AG04449 (cell line): ENCODE measurements around the gene TMEM198.
A peak's percentile ranks its signal among the peaks of the same experiment; 100 is the strongest.

Experiments used
- CTCF ChIA-PET: fragments of 350-600 bp; formaldehyde crosslinking; extraction: SDS; loops from one replicate; lab custom pipeline; 2021; ENCODE audit warnings: antibody characterized with exemption; lab: Yijun Ruan, JAX
- POLR2A ChIA-PET: fragments of 400-600, 350-600 bp; formaldehyde crosslinking; extraction: SDS; loops from one replicate; lab custom pipeline; 2020; ENCODE audit warnings: antibody characterized with exemption, inconsistent platforms; lab: Yijun Ruan, JAX
- DNase-seq: peaks from one replicate; pipeline ENCODE4 v3.0.0-alpha.2; 2010; ENCODE audit warnings: low read depth, low spot score
- H3K4me3 ChIP-seq: 2 replicates; pipeline ENCODE4 v1.5.1; 2011; ENCODE audit warnings: low read depth, mild to moderate bottlenecking, control low read depth, low read length
- TF ChIP-seq, protein P1 (sequence below): IDR thresholded peaks from one replicate; pipeline ENCODE4 v1.5.1; 2011; ENCODE audit warnings: mild to moderate bottlenecking, moderate library complexity, low read length, control low read depth, inconsistent platforms; ENCODE audit not compliant: insufficient read depth; ENCODE audit errors: missing control alignments

The TMEM198 gene

DNA sequence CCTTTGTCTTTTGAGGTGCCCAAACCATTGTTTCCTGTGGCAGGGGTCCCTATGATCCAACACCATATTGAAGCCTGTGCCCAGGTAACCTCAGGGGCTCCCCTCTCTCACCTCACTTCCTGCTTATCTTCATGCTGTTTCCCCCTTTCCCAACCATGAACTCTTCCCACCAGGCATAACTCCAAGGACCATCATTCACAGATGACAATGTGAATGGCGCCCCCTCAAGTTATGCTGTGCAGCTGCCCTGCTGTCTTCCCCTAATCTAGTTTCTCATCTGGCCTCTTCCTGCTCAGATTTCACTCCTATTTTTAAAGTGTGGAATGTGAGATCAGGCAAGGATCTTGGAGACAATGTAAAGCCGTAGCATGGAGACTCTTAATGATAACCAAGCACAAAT lies 43.7 kb upstream of the TMEM198 start:
- CTCF ChIA-PET = interaction anchor here (0.7 to 39.0 kb wide), 13 partner anchors 9 to 142 kb away, joined by 3 to 1084 read pairs (median 4); partner anchors contain the start of genes ASIC4 and DNPEP
- TF ChIP-seq, protein P1, sequence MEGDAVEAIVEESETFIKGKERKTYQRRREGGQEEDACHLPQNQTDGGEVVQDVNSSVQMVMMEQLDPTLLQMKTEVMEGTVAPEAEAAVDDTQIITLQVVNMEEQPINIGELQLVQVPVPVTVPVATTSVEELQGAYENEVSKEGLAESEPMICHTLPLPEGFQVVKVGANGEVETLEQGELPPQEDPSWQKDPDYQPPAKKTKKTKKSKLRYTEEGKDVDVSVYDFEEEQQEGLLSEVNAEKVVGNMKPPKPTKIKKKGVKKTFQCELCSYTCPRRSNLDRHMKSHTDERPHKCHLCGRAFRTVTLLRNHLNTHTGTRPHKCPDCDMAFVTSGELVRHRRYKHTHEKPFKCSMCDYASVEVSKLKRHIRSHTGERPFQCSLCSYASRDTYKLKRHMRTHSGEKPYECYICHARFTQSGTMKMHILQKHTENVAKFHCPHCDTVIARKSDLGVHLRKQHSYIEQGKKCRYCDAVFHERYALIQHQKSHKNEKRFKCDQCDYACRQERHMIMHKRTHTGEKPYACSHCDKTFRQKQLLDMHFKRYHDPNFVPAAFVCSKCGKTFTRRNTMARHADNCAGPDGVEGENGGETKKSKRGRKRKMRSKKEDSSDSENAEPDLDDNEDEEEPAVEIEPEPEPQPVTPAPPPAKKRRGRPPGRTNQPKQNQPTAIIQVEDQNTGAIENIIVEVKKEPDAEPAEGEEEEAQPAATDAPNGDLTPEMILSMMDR = peak; percentile 44
- DNase-seq = no peak
- peak overlapping the region; percentile 75 for H3K4me3 ChIP-seq
- POLR2A ChIA-PET = interaction anchor here (0.7 to 3.8 kb wide), 3 partner anchors 9 to 54 kb away, joined by 3 to 28 read pairs (median 22); no protein-coding TSS in a partner anchor

DNA sequence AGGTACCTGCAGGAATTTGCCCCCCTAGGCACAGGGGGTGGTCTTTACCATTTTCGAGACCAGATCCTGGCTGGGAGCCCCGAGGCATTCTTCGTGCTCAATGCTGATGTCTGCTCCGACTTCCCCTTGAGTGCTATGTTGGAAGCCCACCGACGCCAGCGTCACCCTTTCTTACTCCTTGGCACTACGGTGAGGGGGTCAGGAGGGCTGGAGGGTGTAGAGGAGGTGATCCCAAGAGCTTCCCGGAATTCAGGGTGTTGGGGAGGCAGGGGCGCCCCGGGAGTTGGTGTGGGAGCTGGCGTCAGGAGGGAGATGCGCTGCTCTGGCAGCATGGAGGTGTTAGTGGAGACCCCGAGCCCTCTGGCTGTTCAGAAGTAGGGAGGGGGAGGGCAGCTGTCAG lies 42.0 kb upstream of the TMEM198 start:
- TF ChIP-seq, protein P1 = no peak

DNA sequence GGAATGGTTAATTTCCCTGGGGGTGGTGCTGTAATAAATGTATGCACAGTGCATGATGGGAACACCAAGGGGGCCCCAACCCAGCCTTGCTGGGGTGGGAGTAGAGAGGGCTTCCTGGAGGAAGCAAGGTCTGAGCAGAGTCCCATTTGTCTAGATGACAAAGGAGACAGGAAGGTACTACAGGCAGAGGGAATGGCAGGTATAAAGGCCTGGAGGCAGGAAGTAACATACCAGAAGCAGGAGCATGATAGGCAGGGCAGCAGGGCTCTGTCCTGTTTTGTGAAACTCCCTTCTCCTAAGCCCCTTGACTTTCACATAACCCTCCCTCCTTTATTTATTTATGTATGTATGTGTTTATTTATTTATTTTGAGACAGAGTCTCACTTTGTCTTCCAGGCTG lies 41.2 kb upstream of the TMEM198 start:
- TF ChIP-seq, protein P1 = no peak
- POLR2A ChIA-PET = no interaction called here

More for the DNA sequence above, 42.0 kb upstream of the TMEM198 start:
- CTCF ChIA-PET = interaction anchor here (1.0 to 39.0 kb wide), 5 partner anchors 8 to 99 kb away, joined by 4 to 1084 read pairs (median 134); partner anchors contain the start of gene ASIC4
- DNase-seq = no peak
- H3K4me3 ChIP-seq = no peak overlapping the region
- POLR2A ChIA-PET = no interaction called here

DNA sequence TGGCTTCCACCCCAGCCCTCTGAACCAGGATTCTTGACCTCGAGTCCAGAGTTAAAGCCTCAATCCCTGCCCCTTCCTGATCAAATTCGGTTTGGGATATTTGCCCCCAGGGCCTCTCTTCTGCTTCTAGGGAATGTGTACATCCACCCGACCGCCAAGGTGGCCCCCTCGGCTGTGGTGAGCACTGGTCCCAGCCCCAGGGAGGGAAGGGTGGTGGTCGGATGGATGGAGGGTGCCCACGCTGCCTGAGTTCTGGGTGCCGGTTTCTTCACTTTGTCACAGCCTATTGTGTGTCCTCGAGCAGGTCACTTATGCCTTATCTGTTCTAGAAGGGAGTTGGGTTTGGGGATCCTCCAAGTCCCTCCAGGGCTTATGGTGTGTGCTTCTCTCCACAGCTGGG lies 38.2 kb upstream of the TMEM198 start:
- ChIA-PET CTCF (interaction anchor here (6.4 to 39.0 kb wide), 3 partner anchors 8 to 103 kb away, joined by 80 to 1084 read pairs (median 164); partner anchors contain the start of gene GMPPA), POLR2A (no interaction called here)
- DNase-seq = no peak
- TF ChIP-seq, protein P1 = no peak
- no peak overlapping the region for H3K4me3 ChIP-seq

More for the DNA sequence above, 41.2 kb upstream of the TMEM198 start:
- no peak for DNase-seq
- H3K4me3 ChIP-seq = no peak overlapping the region
- CTCF ChIA-PET = interaction anchor here (1.6 to 39.0 kb wide), 4 partner anchors 8 to 100 kb away, joined by 6 to 1084 read pairs (median 149); partner anchors contain the start of gene ASIC4

DNA sequence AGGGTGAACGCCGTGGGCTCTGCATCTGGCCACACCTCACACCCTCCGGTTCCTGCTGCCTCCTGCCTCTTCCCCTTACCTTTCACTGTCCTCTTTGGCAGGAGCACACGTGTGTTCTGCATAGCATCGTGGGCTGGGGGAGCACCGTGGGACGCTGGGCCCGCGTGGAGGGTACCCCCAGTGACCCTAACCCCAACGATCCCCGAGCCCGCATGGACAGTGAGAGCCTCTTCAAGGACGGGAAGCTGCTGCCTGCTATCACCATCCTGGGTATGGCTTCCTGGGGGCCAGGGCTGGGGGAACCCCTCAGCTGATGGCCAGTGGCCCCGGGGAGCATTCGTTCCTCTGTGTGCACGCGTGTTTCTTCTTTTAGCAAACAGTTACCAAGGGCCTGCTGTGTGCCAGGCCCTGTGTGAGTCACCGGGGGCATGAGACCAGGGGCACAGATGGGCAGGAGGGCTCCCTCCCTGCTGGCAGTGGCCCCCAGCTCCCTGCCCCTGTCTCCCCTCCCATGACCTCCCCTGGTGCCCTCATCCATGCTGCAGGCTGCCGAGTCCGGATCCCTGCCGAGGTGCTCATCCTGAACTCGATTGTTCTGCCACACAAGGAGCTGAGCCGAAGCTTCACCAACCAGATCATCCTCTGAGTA lies 37.6 kb upstream of the TMEM198 start:
- TF ChIP-seq, protein P1 = no peak
- CTCF ChIA-PET = interaction anchor here (1.1 to 39.0 kb wide), 6 partner anchors 9 to 183 kb away, joined by 3 to 1084 read pairs (median 43); partner anchors contain the start of gene GMPPA
- no peak overlapping the region for H3K4me3 ChIP-seq
- no peak for DNase-seq
- POLR2A ChIA-PET = interaction anchor here (1.8 kb wide), 1 partner anchor 53 kb away, joined by 7 read pairs; no protein-coding TSS in a partner anchor
